ENCODE data around the gene RAP1GAP2.
"Not testable (repeated sequence)": the region's sequence is repeated elsewhere in the genome, so short reads cannot be mapped to it uniquely, and the experiment has no call there.

The RAP1GAP2 gene

DNA sequence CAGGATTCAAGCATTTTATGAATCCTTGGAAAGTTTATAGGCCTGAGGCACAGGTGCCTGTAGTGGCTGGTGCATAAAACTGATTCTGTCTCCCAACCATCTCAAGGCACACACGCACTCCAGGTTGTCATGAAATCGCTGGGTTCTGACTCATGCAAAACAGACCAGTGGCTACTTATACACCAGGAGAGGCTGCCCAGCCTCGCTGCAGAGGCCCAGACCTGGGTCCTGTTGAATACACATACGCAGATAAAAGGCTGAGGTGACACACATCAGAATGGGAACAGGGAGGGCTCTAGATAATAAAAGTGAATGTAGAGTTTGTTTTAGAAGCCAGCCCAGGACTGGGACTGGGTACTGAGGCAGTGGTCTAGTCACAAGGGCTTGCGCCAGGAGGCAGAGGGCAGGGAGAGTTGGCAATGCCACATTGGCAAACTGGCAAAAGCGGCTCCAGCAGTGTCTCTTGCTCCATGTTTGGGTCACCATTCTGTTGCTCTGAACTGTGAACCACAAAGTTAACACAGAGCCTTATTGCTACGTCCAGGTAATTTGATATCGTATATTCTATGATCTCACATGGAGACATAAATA is 253.6 kb downstream of the RAP1GAP2 start:
- no peaks in the 10 kb centered on the region for H3K36me3 ChIP-seq (ENCODE audit: control insufficient read depth in 1 of 2, insufficient read depth in 2 of 2, low read length in 2 of 2)
- H3K9me3 ChIP-seq (ENCODE audit: control insufficient read depth in 1 of 2, low read length in 2 of 2): no peaks in the 10 kb centered on the region
- peak overlapping the region in 1 of 2 donors; percentile 87 for H3K4me3 ChIP-seq (ENCODE audit: low read depth in 1 of 2, low read length in 2 of 2)
- H3K4me1 ChIP-seq (ENCODE audit: control insufficient read depth in 1 of 2, insufficient read depth in 2 of 2, low read length in 2 of 2): no peaks in the 10 kb centered on the region
- no peak overlapping the region for H3K27ac ChIP-seq (ENCODE audit: low read length)
- H3K27me3 ChIP-seq (ENCODE audit: low read depth, low read length): no peaks in the 10 kb centered on the region

DNA sequence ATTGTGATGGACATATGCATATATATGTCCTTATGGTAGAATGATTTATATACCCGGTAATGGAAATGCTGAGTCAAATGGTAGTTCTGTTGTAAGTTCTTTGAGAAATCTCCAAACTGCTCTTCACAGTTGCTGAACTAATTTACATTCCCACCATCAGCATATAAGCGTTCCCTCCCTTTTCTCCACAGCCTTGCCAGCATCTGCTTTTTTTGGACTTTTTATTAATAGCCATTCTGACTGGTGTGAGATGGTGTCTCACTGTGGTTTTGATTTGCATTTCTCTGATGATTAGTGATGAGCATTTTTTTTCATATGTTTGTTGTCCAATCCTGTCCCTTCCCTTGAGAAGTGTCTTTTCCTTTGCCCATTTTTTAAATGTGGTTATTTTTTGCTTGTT is 258.6 kb downstream of the RAP1GAP2 start:
- H3K4me1 ChIP-seq (ENCODE audit: control insufficient read depth in 1 of 2, insufficient read depth in 2 of 2, low read length in 2 of 2); H3K27me3 ChIP-seq (ENCODE audit: low read depth, low read length); H3K27ac ChIP-seq (ENCODE audit: low read length); H3K9me3 ChIP-seq (ENCODE audit: control insufficient read depth in 1 of 2, low read length in 2 of 2); H3K36me3 ChIP-seq (ENCODE audit: control insufficient read depth in 1 of 2, insufficient read depth in 2 of 2, low read length in 2 of 2); H3K4me3 ChIP-seq (ENCODE audit: low read depth in 1 of 2, low read length in 2 of 2): not testable (repeated sequence)

DNA sequence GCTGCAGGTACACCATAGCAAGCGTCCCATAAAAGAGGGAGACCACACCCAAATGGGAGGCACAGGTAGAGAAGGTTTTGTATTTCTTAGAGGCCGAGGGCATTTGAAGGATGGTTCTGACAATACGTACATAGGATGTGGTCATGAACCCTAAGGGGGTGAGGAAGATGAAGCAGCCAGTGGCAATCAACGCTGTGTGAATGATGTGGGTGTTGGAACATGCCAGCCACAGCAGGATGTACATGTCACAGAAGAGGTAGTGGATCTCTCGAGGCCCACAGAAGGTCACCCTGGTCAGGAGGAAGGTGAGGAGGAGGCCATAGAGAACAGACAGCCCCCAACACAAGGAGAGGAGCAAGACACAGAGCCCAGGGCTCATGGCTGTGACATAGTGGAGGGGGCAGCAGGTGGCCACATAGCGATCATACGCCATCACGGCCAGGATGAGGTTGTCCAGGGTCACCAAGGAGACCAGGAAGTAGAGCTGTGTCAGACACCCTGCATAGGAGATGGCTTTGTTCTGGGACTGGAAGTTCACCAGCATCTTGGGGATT is 266.7 kb downstream of the RAP1GAP2 start:
- not testable (repeated sequence) for H3K9me3 ChIP-seq (ENCODE audit: control insufficient read depth in 1 of 2, low read length in 2 of 2); H3K27ac ChIP-seq (ENCODE audit: low read length); H3K27me3 ChIP-seq (ENCODE audit: low read depth, low read length); H3K36me3 ChIP-seq (ENCODE audit: control insufficient read depth in 1 of 2, insufficient read depth in 2 of 2, low read length in 2 of 2); H3K4me3 ChIP-seq (ENCODE audit: low read depth in 1 of 2, low read length in 2 of 2); H3K4me1 ChIP-seq (ENCODE audit: control insufficient read depth in 1 of 2, insufficient read depth in 2 of 2, low read length in 2 of 2)

DNA sequence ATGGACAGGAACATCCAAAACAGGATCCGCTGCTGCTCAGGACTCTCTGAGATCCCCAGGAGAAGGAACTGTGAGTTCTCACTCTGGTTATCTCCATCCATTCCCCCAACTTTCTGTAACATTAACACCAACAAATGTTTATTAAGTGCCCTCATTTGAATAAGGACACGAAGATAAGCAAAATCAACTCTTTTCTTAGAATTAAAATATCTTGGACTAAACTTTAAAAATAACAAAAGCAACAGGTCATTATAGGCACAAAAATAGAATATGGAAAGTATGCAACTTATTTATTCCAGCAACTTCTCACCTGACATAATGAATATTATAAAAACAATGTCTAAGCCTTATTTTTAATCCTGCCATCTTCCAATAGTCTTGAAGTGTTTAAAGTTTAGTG is 267.3 kb downstream of the RAP1GAP2 start, which contains the start of gene OR1D5:
OR1D5 (minus strand) TSS at position 101 of the 400 bp plus-strand sequence; CDS start at position 101, 0 bp downstream.
- H3K4me3 ChIP-seq (ENCODE audit: low read depth in 1 of 2, low read length in 2 of 2); H3K36me3 ChIP-seq (ENCODE audit: control insufficient read depth in 1 of 2, insufficient read depth in 2 of 2, low read length in 2 of 2); H3K27ac ChIP-seq (ENCODE audit: low read length); H3K27me3 ChIP-seq (ENCODE audit: low read depth, low read length); H3K4me1 ChIP-seq (ENCODE audit: control insufficient read depth in 1 of 2, insufficient read depth in 2 of 2, low read length in 2 of 2); H3K9me3 ChIP-seq (ENCODE audit: control insufficient read depth in 1 of 2, low read length in 2 of 2): not testable (repeated sequence)

GRCh38 chr17:3065192-3065591 is 269.0 kb downstream of the RAP1GAP2 start:
- not testable (repeated sequence) for H3K27me3 ChIP-seq (ENCODE audit: low read depth, low read length); H3K4me3 ChIP-seq (ENCODE audit: low read depth in 1 of 2, low read length in 2 of 2); H3K27ac ChIP-seq (ENCODE audit: low read length); H3K4me1 ChIP-seq (ENCODE audit: control insufficient read depth in 1 of 2, insufficient read depth in 2 of 2, low read length in 2 of 2); H3K9me3 ChIP-seq (ENCODE audit: control insufficient read depth in 1 of 2, low read length in 2 of 2); H3K36me3 ChIP-seq (ENCODE audit: control insufficient read depth in 1 of 2, insufficient read depth in 2 of 2, low read length in 2 of 2)

DNA sequence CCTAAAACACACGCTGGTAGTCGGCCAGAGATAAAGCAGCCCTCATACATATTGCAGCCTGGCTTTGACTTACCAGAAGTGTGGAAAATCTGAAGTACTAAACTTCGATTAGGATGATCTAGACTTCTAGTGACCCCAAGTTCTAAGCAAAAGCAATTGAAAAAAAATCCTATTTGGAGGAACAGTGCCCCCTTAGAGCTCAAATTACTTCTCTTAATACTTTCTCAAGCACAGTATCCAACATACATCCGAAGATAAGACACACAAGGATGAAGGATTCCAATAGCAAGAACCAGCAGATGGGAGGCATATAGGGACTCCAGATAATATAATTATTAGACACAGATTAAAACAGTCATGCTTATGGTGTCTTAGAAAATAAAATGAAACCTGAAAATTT is 277.6 kb downstream of the RAP1GAP2 start:
- H3K27ac ChIP-seq (ENCODE audit: low read length); H3K4me1 ChIP-seq (ENCODE audit: control insufficient read depth in 1 of 2, insufficient read depth in 2 of 2, low read length in 2 of 2); H3K4me3 ChIP-seq (ENCODE audit: low read depth in 1 of 2, low read length in 2 of 2); H3K9me3 ChIP-seq (ENCODE audit: control insufficient read depth in 1 of 2, low read length in 2 of 2); H3K27me3 ChIP-seq (ENCODE audit: low read depth, low read length); H3K36me3 ChIP-seq (ENCODE audit: control insufficient read depth in 1 of 2, insufficient read depth in 2 of 2, low read length in 2 of 2): not testable (repeated sequence)
